HK-2 (cell line): Measurements from ENCODE around the gene BSPH1.
"Not testable (repeated sequence)": the region's sequence is repeated elsewhere in the genome, so short reads cannot be mapped to it uniquely, and the experiment has no call there.

Source experiments
- DNase-seq: peaks from one replicate; pipeline ENCODE4 v3.0.0-alpha.2; 2018; ENCODE audit not compliant: unreplicated experiment

BSPH1 gene

DNA sequence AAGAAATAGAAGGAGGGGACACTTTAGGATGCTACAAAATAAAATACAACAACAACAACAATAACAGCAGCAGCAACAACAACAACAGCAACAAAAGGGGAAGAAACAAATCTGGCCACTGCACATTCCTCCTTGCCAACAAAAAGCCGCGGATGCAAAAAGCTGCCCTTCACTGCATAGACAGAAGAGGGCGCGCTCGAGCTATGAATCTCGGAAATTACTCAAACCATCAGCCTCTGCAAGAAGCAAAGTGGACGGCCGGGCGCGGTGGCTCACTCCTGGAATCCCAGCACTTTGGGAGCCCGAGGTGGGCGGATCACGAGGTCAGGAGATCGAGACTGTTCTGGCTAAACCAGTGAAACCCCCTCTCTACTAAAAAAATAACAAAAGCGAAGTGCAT lies 71.9 kb downstream of the BSPH1 start:
- not testable (repeated sequence) for DNase-seq
